ENCODE measurements around the gene STRBP.

- TF ChIP-seq MAX (CRISPR knock-in tag; IDR thresholded peaks at IDR 0.05) (no peak), ERG (CRISPR knock-in tag; IDR thresholded peaks at IDR 0.05) (no peak), TEAD4 (CRISPR knock-in tag; IDR thresholded peaks at IDR 0.05) (no peak), NR3C1 (CRISPR knock-in tag; conservative IDR thresholded peaks at IDR 0.05; ENCODE audit: low read depth) (no peak), CTCF (IDR thresholded peaks at IDR 0.05) (no peak)
These were observed 31.3 kb upstream of the STRBP start for GRCh38 chr9:123299558-123300126.
